NCI-H1417 (cell line): ENCODE measurements around the gene SUN5.

Source experiments
- DNase-seq, 3 experiments: peaks; one replicate each; lab custom pipeline; 2025; lab: John Stamatoyannopoulos, UW

Gene SUN5

DNA sequence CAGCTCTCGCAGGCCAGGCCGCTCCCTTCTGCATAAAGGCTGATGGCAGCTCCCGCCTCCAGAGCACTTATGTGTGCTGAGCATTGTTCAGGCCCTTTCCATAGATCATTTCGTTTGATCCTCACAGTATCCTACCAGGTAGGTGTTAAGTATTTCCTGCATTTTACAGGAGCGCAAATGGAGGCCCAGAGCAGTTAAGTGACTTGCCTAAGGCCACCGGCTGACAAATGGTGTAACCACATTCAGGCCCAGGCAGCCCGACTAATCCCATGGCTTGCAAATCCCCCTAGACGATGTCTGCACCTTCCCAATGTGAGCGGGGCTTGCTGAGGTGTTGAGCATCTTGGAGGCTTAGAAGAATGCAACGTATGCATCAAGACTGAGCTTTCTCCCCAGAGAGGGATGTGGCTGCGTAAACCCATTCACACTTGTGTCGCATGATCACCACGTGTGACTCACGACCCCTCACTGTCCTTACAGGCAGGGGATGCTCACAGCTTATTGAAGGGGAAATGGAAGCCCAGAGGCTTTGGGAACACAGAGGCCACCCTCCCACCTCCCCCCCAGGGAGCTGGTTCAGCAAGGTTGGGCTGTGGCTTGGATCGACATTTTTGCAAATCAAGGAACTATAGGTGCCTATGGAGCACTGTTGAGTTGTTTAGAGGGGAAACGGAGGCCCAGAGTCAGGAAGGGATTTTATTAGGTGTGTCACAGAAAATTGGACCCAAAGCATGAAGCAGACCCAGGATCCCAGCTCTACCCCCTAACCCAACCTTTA is 10.3 kb upstream of the SUN5 start:
- DNase-seq = no peak

DNA sequence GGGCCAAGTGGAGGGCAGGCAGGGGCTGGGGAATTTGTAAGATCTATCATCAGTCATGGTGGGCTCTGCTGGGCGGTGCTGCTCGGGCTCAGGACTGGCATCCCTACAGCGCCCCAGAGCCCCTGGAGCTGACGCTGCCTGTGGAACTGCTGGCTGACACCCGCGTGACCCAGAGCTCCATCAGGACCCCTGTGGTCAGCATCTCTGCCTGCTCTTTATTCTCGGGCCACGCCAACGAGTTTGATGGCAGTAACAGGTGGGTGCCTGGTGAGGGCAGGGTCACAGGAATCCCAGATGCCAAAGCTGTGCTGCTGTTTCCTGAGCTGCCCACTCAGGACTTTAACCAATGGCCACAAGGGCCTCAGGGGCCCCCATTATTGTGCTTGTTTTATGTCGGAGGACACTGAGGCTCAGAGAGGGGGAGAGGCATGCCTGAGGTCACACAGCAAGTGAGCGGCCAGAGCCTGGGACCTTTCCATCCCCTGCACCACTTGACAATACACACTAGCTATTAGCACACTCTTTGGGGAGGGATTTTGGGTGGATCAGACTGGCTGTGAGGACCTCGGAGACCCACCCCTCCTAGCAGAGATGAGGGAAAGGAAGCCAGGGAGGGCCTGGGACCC is 9.6 kb upstream of the SUN5 start:
- no peak for DNase-seq

DNA sequence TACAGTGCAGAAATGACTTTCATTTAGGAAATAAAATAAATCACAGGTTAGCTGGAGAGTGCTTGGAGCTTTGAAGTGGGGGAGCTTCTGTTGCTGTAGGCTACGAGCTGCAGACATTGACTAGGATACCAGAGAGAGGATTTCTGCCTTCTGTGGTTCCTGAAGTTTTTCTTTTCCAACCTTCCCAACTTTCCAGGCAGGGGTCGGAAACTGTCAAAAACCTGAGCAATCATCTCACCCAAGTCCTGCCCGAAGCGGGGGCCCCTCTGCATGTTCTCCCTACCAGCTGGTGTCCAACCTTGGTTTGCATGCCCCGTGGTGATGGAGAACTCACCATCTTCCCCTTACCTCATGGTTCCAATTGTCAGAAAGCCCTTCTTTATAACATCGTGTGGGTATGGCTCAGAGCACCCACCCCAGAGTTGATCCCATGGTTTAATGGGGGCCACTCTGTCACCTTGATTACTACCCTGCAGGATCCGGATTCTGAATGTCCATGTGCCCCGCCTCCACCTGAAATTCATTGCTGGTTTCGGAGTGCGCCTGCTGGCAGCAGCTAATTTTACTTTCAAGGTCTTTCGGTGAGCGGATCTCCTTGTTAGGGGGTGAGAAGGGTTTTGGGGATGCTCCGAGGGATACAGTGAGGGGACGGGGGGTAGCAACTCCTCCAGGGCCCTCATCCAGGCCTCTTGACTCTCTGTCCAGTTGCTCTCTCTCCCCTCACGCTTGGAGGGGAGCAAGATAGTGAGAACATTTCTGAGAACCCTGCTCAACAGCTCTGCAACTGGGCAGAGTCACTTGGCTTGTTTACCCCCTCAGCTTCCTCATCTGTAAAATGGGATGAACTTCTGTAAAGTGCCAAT is 8.3 kb upstream of the SUN5 start:
- no peak for DNase-seq

DNA sequence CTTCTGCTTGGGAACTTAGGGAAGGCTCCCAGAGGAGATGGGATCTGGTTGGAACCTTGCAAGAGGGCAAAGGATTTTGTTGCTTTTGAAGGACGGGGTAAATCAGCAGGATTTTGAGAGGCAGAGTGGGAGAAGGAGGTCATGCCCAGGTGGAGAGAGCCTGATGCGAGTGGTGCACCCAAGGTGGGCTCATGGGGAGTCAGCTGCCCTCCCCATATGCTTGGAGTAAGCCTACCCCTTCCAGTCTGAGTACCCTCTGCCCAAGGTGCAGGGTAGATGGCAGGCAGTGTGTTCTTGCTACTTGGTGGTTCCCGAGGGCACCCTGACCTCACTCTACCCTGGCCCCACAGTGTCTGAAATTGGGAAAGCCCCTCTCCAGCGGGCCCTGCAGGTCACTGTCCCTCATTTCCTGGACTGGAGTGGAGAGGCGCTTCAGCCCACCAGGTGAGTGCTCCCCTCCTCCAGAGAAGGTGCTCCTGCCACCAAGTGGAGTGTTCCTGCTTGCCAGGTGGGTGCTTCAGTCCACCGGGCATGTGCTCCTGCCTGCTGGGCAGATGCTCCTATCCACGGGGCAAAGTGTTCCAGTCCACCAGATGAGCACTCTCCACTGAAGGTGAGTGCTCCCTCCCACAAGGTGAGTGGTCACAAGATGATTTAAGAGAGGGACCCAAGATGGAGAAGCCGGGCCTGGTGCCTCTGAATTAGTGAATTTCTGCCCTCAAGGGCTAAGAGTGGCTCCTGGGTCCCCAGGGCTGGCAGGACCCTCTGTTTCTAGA is 6.6 kb upstream of the SUN5 start:
- DNase-seq = no peak

DNA sequence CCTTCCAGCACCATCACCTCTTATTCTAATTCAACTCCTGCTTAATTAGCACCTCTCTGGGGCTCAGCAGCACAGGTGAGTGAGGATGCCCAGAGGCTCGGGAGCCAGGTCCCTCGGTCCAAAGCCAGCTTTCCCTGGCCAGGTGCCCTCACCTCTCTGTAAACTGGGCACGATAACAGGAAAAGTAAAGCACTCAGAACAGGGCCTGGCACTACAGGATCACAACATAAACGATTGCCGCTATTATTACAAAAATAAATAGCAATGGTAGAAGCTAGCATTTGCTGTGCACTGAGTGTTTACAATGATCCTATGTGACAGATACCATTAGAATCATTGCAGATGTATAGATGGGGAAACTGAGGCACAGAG is 5.9 kb upstream of the SUN5 start:
- no peak for DNase-seq

DNA sequence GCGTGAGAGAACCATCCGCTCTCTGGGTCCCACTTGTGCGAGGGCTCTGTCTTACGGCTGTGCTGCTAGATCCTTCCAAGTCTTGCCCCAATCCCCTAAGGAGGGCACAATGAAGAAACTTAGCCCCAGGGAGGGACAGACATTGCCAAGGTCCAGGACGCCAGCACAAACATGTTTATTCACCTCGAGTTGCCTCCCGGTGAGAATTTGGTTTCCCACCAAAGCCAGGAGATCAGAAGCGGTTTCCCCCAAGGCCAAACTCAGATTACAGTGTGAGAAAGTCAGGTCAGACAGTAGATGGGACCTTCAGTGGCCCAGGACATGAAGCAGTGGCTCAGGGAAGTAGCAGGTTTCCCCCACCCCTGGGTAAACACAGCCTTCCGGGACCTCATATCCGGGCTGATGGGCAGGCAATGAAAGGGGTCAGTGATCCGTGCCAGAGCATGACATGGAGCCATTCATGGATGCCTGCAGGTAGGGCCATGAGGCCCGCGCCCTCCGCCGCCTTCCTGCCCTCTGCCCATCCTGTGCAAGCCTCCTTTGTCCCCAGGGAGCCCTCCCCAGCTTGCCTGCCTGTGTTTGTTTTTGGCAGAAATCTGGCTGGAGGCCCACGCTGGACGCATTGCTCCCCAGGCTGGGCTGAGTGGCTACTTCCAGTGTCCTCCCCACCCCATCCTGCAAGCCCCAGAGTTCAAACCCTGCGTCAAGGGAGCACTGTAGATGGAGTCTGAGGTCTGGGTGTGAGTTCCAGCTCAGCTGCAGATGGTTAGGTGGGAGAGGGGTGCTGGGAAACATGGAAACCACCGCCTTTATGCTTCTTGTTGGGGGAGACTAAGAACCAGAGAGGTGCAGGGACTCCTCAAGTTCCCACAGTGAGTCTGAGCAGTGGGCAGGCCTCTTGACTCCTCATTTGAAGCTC is 5.2 kb upstream of the SUN5 start:
- DNase-seq = no peak

DNA sequence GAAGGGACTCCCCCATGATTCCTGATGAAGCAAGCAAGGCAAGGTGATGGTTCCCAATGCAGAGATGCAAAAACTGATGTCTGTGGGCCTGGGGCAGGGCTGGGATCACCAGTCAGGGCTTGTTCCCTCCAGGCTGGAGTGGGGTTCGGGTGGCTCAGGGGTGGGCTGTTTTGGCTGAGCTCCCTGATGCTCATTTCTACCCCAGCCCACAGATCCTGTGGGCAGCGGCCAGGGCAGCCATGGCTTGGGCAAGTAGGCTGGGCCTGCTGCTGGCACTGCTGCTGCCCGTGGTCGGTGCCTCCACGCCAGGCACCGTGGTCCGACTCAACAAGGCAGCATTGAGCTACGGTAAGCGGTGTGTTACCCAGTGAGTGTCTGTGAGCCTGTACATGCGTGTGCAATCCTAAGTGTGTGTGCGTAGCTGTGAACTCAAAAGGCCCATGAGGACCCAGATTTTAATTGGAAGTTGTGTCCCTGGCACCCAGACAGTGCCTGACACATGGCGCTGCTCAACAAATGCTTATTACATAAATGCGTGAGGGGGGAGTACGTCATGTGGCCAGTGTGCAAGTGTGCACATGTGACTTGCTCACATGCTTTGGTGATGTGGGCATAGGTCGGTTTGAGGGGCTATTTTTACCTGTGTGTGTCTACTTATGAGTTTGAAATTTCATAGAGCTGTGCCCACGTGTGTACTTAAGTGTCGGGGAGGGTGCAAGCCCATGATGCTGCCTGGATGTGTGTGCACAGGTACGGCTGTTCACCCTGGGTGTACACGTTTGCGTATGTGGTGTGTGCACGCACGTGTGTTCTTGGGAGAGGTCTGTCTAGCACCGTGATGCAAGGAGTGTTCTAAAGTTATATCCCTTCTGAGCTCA is 4.3 kb upstream of the SUN5 start:
- no peak for DNase-seq

DNA sequence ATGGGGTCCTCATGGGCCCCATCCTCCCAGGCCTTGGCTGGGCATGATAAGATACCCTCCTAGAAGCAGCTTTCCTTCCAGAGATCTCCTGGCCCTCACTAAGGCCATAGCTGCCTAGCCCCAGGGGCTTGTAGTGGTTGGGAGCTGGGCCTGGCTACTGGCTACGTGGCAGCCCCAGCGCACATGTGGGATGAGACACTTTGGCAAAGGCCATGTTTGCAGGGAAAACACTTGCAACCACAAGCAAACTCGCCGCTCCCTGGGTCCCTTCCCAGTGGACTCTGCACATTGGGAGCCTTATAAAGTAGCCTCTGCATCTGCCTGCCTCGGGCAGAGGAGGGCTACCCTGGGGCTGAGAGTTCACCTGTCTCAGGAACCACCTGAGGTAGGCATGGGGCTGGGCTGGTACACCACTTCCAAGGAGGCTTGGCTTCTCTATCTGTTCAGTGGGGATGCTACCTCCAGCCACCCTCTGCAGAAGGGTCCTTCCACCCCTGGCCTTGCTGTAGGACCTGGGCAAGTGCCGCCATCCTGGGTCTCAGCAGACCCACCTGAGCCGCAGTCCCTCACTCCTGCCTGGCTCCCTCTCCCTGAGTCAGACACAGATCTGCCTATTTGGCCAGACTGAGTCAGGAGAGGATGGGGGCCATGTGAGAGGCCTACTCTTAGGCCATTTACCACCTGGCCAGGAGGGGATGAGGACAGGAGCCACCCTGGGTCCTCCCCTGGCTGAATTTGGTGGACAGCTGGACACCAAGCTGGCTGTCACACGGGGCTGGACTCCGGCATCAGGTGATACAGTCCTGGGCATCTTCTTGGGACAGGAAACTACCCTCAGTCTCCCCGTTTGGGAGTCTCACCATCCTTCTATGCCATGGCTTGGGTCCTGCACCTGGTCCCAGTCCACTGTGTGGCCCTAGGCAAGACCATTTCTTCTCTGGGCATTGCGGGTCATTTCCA is 3.4 kb upstream of the SUN5 start, which contains the start of gene BPIFB2:
Gene BPIFB2 (plus strand): TSS at position 329 of the 960 bp plus-strand sequence. CDS start 871 bp downstream, outside the sequence.
- no peak for DNase-seq

DNA sequence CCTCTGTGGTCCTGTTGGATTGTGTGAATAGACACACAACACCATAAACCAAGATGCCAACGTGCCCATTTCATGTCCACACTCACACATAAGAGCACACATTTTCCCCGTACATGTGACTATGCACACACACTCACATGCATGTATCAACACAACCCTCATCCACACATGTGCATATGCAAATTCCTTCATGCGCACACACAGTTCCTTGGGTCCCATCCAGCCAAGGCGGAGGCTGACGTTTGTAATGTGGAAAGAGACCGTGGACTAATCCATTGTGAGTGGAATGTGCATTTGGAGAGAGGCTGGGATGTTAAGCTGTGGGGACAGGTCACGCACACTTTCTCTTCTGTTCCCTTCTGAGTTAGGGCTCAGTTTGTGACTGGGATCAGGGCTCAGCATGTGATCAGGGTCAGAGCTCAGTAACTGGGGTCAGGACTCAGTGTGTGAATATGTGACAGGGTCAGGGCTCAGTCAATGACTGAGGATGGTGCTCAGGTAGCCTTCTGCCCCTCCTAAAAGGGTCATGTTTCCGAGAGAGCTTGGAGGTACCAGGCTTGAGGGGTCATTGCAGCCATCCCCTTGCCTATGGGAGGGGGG is 2.6 kb upstream of the SUN5 start:
- DNase-seq = no peak

DNA sequence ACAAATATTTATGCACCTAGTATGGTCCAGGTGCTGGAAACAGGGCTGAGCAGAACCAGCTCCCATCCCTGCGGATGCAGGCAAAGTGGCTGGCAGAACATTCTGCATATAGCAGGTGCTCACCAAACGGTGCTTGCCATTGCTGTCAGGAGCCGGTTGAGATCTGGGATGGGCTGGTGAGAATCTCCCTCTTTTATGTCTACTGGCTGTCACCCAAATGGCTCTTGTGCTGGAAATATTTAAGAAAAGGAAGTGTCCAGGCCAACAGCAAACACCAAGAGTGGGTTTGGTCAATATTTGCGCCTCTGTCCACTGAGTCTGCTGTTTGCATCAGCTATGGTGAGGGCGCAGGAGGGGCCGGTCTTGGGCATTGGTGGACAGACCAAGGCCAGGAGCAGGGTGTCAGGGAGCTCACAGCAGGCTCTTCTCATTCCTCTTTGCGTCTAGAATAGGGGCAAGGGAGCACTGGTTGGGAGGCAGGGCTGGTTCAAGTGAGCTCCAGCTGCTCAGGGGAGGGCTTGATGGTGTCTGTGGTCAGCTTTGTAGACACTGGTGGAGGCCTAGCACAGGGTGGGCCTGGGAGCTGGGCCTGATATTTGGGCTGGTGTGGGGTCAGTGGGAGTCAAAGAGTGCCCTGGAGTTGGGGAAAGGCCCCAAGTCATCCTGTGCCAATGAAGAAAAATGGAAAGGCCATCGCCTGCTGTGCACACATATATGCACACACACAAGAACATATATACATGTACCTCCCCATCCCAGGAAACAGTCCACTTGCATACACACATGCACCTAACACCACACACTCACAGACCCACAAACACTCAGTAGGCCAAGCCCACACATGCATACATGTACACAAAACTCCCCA is 1.9 kb upstream of the SUN5 start:
- no peak for DNase-seq

DNA sequence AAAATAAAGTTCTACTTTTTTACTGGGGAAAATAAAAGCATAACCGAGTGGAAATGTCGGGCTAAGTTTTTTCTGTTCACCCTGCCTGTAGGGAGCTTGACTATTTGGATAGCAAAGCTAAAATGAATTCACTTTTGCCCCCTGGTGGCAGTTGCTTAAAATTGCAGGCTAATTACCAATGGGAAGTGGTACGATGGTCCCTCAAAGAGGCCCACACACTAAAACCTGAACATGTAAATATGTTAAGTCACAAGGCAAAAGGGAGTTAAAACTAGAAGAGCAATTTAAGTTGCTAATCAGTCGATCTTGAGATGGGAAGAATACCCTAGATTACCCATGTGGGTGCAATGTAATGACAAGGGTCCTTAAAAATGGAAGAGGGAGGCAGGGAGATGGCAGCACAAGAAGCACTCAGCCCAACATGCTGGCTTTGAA is 916 bp upstream of the SUN5 start:
- DNase-seq = peak in 1 of 3 experiments; percentile 39

DNA sequence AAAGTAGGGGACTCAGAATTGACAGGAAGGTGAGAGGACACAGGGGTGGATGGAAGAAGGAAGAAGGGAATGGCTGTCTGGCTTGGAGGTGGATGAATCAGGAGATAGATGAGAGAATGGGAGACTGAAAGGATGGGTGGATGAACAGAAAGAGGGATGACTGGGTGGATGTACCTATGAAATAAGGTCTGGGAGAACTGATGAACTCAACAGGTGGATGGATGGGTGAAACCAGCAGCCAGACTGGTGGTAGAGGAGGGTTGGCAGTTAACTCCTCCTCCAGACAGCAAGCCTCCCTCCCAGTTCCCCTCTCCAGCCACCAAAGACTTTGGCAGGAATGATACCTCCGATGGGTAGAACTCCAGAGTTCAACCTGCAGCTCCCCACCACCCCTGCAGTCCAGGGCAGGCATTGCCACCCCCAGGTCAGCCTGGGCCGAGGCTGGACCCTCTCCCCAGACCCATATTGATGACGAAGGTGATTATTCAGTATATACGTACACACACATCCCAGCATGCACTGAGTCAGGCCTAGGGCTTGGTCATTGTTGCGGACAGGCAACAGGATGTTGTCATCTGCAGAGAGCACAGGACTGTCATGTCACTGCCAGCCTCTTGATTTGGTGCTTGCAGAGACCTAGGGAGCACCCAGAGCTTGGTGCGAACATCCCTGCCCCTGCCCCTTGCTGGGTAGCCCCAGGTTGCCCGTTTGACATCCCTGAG is 2.0 kb downstream of the SUN5 start:
- no peak for DNase-seq

DNA sequence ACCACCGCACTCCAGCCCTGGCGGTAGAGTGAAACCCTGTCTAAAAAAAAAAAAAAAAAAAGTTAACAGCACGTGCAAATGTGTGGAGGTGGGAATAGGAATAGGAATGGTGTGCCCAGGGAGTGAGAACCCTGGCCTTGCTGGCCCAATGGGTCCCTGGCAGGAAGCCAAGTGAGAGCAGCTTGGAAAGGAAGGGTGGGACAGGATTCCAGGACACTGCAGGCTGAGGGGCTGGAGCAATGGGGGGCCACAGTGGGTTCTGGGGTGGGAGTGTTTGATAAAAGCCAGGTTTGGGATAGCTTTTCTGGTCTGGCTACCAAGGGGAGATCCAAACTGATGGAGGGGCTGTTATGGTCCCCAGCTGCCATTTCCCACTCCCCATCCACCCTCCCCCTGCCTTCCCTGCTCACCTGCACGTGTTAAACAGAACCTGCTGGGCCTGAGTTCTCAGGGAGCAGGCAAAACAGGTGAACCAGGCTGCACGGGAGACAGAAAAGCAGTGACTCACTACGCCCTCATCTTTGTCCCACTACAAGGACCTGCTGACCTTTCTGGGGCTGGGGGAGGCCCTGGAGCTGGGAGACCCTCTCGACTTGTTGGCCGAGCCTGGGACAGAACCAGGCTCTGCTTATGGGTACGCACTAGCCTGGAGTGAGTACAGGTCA is 3.3 kb downstream of the SUN5 start:
- no peak for DNase-seq

DNA sequence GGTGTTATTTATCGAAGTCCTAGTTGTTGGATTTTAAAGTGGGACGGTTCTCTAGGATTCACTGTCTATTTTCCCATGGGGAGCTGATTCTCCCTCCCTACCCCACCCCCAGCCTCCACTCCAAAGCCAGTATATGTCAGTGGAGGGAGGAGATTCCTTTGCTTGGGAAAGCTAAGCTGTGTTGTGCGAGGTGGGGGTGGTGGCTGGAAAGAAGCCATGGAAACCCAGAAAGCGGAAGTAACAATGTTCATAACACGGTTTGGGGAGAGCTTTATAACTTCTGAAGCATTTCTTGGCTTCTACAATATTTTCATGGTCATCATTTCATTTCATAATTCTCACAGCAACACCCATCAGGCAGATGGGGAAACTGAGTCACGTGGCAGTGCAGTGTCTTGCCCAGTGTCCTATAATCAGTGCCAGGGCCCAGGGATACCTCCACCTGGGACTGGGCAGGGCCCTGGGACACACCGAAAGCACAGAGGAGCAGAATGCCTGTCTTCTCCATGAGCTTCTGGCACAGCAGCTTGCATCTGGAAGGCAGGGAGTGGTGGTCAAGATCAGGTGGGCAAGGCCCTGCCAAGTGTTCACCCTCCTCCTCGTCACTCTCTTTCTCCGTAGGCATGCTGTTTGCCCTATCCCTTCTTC is 4.5 kb downstream of the SUN5 start:
- DNase-seq = no peak

DNA sequence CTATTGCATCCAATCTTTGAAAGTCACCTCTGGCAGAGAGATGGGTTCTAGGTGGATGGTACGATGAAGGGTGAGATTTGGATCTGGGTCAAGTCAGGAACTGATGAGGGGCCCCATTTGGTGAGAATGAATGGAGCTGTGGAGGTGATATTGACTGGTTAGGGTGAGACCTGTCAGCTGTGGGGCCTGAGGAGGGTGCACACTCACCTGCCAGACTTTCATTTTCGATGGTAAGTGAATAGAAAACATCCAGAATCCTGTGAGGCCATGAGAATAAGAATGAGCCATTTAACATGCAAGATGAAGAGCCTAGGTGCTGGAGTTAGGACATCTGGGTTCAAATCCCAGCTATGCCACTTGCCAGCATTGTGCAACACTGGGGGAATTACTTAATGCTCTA is 6.8 kb downstream of the SUN5 start:
- DNase-seq = no peak

DNA sequence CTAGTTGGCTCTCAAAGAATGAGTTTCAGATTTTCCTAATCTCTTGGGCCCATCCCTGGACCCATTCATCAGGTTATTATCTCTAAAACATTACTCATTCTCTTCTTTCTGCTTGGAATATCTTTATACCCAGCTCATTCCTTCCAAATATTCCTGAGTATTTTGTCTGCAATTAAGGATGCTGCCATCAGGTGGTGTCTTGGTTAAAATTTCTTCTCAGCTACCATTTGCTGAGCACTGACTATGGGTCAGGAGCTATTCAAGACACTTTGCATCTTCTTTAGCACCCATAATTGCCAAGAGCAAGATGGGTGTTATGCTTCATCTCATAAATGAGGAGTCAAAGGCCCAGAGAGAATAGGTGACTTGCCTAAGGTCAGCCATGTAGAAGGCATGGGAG is 8.4 kb downstream of the SUN5 start:
- DNase-seq = no peak
